ENCODE results near the gene SEMA6B.
"Not testable (repeated sequence)": the region's sequence is repeated elsewhere in the genome, so short reads cannot be mapped to it uniquely, and the experiment has no call there.

Gene SEMA6B

GRCh38 chr19:4559569-4559968 lies at the start of gene SEMA6B:
SEMA6B (minus strand) TSS chr19:4559684; CDS start chr19:4558457, 1,227 bp downstream.
- no peak for DNase-seq (ENCODE audit: low read depth)

- DNase-seq (ENCODE audit: low read depth): no peak
Observed at GRCh38 chr19:4606921-4607678, 47.6 kb upstream of the SEMA6B start.

- no peak for DNase-seq (ENCODE audit: low read depth)
Observed at GRCh38 chr19:4606181-4606580, 46.7 kb upstream of the SEMA6B start.

GRCh38 chr19:4604912-4605311 lies 45.4 kb upstream of the SEMA6B start:
- DNase-seq (ENCODE audit: low read depth): no peak

- DNase-seq (ENCODE audit: low read depth): no peak
Observed at GRCh38 chr19:4602915-4603314, 43.4 kb upstream of the SEMA6B start.

- DNase-seq (ENCODE audit: low read depth): no peak
Observed at GRCh38 chr19:4602173-4602788, 42.8 kb upstream of the SEMA6B start.

GRCh38 chr19:4600893-4601292 lies 41.4 kb upstream of the SEMA6B start:
- no peak for DNase-seq (ENCODE audit: low read depth)

GRCh38 chr19:4600082-4600481 lies 40.6 kb upstream of the SEMA6B start:
- no peak for DNase-seq (ENCODE audit: low read depth)

GRCh38 chr19:4598712-4599111 lies 39.2 kb upstream of the SEMA6B start:
- no peak for DNase-seq (ENCODE audit: low read depth)

- peak; percentile 6 for DNase-seq (ENCODE audit: low read depth)
Observed at GRCh38 chr19:4597975-4598671, 38.6 kb upstream of the SEMA6B start.

GRCh38 chr19:4597278-4597974 lies 37.9 kb upstream of the SEMA6B start:
- DNase-seq (ENCODE audit: low read depth): no peak

GRCh38 chr19:4596033-4596904 lies 36.8 kb upstream of the SEMA6B start:
- DNase-seq (ENCODE audit: low read depth): no peak

- not testable (repeated sequence) for DNase-seq (ENCODE audit: low read depth)
Observed at GRCh38 chr19:4595158-4595557, 35.7 kb upstream of the SEMA6B start.

GRCh38 chr19:4594201-4594600 lies 34.7 kb upstream of the SEMA6B start:
- DNase-seq (ENCODE audit: low read depth): no peak

- DNase-seq (ENCODE audit: low read depth): no peak
Observed at GRCh38 chr19:4593409-4593851, 33.9 kb upstream of the SEMA6B start.

GRCh38 chr19:4592445-4592844 lies 33.0 kb upstream of the SEMA6B start:
- no peak for DNase-seq (ENCODE audit: low read depth)

- no peak for DNase-seq (ENCODE audit: low read depth)
Observed at GRCh38 chr19:4591320-4591719, 31.8 kb upstream of the SEMA6B start.

GRCh38 chr19:4590559-4590958 lies 31.1 kb upstream of the SEMA6B start:
- DNase-seq (ENCODE audit: low read depth): no peak

GRCh38 chr19:4589579-4590410 lies 30.3 kb upstream of the SEMA6B start:
- DNase-seq (ENCODE audit: low read depth): no peak

- DNase-seq (ENCODE audit: low read depth): no peak
Observed at GRCh38 chr19:4588291-4588761, 28.8 kb upstream of the SEMA6B start.
